Non-pigmented ciliary epithelial cell (primary cell): ENCODE results near the gene DSEL.

Source experiments
- DNase-seq: peaks from one replicate; pipeline ENCODE4 v3.0.0-alpha.2; 2010; ENCODE audit warnings: low read depth

Gene DSEL

GRCh38 chr18:67516539-67517443 is at the start of gene DSEL:
Gene DSEL (minus strand): TSS chr18:67516720. CDS start chr18:67514608, 2,112 bp downstream.
- DNase-seq: peak; percentile 83

DNA sequence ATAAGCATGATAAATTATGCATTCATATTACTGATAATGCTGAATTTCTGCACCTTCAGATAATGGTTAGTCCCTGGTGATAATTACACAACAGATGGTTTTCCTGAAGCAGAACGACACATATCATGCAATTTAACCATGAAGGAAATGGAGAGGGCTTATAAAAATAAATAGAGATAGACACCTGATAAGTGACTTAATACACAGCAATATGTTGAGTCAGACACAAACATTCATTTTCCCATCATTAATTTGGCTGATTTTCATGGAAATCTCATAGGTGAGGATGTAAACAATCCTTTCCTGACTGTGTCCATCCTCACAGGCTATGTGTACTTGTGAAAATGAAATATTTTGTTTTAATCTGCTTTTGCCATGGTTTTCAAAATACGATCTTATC is 36.9 kb upstream of the DSEL start:
- no peak for DNase-seq

- no peak for DNase-seq
Measured at GRCh38 chr18:67550872-67551520, 34.5 kb upstream of the DSEL start.

DNA sequence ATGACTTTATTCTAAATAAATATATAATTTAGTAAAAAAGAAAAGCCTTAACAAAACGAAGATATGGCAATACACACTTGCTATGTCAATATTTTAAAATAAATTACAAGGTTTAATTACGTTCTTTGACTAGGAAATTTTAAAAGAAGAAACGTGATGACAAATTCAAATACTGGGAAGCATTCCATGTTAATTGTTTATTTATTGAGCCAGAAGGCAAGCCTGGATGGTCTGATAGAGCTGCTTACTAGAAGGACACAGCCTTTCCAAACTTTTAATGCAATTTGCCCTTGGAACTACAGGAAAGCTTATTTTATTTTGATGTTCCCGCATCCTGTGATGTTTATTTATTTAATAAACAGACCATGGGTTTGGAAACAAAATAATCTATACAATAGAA is 33.4 kb upstream of the DSEL start:
- no peak for DNase-seq

DNA sequence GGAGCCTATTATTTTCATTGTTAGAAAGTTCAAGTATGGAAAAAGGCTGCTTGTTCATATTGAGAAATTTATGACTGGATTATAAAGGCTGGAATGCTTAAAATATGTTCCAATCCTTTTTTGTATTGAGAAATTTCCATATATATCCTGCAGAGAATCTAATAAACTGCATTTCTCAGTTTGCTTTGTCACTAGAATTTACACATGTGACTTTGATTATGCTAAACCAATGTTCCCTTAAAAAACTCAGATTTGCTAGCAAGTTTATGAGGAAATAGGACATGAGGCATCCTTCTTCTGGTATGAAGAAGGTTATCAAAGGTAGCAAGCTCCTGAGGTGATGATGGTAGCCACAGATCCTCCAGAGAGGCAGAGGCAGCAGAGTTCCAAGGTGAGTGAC is 29.2 kb upstream of the DSEL start:
- DNase-seq: no peak

DNA sequence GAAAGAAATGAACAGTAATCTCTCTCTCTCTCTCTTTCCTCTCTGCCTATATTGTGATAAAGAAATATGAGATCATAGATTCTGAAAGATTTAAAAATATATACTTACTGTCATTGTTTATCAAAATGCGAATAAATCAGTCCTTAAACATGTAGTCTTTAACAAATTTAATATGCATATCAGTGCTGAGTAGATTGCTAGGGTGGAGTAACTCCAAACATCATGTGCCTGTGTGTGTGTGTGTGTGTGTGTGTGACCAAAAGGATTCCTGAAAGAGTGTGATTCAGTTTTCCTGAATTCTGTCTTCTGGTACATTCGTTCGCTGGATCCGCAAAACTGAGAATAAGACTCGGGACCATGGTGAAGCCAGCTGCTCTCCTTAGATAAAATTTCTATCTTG is 24.0 kb upstream of the DSEL start:
- no peak for DNase-seq

GRCh38 chr18:67531929-67532328 is 15.4 kb upstream of the DSEL start:
- DNase-seq: no peak

DNA sequence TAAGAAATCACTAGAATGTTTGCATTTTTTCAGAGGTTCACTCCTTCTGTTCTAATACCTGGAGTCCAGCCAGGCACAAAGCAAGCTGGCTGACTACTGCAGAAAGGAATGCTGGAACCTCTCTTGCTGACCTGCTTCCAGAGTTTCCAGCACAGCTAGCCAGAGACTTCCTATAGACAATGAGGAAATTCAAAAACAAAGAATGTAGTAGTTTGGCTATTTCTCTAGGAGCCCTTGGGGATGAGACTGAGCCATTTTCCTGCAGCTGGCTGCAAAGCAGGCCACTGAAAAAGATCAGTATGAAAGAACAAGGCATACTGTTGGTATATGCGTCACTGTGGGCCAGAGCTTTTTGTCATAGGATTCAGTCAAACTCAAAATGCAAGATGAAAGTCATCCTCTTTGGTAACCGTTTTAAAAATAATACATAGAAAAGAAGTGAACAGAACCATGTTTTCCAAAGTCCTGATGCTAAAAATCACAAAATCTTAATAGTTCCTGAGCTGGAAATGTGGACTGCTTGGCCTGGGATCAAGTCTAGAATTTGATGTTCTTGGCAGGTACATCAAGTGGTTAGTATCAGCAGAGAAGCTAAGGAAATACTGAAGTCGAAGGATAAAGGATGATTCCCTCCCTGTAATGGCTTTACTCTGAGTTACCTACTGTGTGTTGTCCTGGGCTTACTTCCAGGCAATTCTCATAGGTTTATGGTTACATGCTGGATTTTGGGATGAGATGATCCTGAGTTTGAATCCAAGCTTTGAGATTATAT is 9.0 kb upstream of the DSEL start:
- peak; percentile 97 for DNase-seq

GRCh38 chr18:67520351-67520921 is 3.9 kb upstream of the DSEL start:
- DNase-seq: no peak

DNA sequence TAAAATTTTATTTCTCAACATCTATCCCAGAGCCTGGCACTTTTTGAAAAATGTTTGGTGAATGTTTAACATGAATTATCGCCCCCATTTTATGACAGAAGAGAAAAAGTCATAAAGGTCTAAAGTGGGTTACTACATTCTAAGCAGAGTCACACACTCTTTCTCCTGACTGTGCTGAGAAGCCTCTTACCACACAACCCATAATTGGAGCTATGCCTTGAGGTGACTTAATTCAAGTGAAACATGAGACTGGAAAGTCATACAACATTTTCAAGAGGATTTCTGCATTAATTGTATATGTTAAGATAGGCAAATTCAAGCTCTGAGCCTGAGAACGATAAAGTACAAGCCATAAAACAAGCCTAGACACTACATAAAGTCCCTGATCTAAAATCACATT is 3.1 kb upstream of the DSEL start:
- no peak for DNase-seq

DNA sequence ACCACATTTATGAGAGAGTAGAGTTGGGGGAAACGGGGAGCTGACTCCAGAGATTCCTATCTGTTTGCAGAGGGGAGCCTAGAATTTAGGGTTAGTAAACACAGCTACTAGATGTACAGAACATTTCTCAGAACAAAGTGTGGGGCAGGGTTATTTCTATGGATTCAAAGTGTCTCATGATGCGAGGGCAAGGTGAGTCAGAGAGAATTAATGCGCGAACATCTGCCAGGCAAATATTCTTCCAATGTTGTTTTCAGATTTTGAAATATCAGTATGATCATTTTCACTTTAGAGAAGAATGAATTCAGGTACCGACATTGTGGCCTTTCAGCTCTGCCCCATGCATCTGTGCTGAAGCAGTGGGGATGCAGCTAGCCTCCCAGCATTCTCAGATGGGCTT is 2.0 kb upstream of the DSEL start:
- no peak for DNase-seq

DNA sequence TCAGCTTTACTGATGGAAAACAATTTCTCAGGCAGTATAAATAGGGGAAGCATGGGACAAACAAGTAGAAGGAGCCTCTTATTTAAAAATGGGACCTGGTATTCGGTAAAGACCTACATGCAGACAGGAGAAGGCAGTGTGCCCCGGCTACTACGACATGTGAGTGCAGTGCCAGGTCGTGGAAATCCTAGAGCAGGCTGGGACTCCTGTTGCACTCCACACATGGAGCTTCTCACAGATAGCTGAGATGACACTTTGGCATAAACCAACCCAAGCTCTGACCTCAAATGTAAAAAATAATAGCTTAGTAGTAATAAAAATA is 885 bp upstream of the DSEL start:
- DNase-seq: no peak

DNA sequence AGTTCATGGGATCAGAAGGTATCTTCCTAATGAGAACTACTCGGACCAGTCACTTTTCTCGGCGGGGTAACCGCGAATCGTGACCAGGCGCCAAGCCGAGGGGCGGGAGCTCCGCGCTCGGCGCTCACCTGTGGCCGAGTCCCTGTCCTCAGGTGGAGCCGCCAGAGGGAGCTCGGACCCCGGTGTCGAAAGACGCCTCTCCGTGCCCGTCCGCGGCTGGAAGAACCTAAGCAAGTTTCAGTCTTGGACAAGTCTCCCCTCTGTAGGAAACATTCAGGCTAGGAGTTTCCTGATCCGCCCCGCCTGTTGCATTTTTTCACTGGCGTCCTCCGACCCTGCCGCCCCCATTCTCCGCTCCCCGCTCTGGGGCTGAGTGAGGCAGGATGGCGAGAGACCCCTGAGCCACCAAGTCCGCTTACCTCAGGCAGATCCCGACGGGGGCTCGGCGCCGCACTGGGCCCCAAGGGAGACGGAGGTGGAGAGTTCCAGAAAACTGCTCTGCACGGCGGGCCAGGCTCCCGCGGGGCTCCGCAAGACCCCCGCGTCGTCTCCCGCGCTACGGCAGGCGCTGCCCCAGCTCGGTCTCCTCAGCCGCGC is 480 bp downstream of the DSEL start:
- peak; percentile 54 for DNase-seq

DNA sequence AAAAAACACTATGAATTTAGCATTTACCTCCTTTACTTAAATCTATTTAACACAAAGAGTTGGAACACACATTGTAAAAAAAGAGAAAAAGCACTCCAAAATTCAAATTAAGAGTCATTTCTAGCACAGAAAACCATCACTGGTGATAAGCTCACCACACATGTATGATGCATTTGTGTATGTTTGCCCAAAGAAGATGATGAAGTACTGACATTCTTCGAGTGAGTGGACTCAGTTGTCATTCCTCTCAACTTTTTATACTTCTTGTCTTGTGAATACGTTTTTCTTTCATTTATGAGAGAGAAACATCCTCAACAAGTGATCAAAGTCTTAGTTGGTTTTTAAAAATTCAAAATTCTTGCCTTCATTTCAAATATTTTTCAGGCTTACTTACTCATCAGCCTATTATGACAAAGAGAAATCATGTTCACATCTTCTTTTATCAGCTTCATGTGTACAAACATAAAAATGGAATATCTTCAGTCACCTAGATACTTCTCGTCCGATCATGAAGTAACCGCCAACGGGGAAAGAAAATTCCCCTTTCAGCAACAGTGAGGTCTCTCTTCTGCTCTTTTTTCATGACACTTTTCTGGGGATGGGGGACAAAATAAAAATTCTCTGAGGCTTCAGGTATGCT is 1.5 kb downstream of the DSEL start:
- DNase-seq: no peak

- DNase-seq: no peak
Measured at GRCh38 chr18:67514465-67514864, 2.1 kb downstream of the DSEL start.

- no peak for DNase-seq
Measured at GRCh38 chr18:67513280-67513679, 3.2 kb downstream of the DSEL start.

DNA sequence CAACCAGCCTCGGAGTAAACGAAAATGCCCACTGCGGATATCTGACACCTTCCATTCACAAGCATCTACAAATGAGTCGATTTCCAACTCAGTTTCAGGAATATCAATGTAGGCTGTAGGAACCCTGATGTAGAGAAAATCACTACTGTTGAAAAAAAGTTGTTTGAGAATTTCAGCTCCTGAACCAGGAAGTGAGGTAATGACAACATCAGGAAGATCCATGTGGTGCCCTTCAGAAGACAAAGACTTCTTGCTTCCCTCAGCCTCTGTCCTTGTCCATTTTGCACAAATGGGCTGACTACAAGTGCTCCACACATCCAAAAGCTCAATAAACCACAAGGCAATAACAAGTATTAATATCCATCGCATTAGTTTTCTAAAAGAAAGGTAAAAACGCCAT is 4.7 kb downstream of the DSEL start:
- no peak for DNase-seq

DNA sequence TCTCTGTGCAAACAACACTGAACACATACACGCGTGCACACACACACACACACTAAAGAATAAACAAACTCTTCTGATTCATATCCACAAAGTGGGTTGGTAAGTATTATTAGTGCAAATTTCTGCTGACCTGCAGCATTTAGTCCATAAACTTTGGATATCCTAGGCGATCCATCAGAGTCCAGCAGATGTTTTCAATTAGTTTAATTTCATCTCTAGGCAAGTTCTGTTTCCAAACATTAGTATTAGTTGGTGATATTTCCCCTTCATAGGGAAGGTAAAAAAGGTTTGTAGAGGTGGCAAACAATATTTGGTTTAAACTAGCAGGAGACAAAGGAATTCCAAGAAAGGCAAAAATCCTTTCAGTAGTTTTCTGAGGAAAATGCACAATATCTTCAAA is 5.7 kb downstream of the DSEL start:
- DNase-seq: no peak

- no peak for DNase-seq
Measured at GRCh38 chr18:67509741-67510391, 6.7 kb downstream of the DSEL start.

- no peak for DNase-seq
Measured at GRCh38 chr18:67508146-67508545, 8.4 kb downstream of the DSEL start.

GRCh38 chr18:67504739-67505138 is 11.8 kb downstream of the DSEL start:
- no peak for DNase-seq
